SK-N-SH treated with all-trans-retinoic acid at 6 μM for 48 hours (cell line): Measurements from ENCODE around the gene CRKL.

ENCODE experiments used
- ATAC-seq: fragments of 200-7000 bp; cut with Tn5 transposase; 3 replicates; pipeline ENCODE4 v1.9.1; 2020; ENCODE audit warnings: mild to moderate bottlenecking, moderate library complexity
- ARNTL ChIP-seq: fragments of 450-650 bp; formaldehyde crosslinking; IDR thresholded peaks from 2 replicates; pipeline ENCODE4 v1.5.0; 2020; ENCODE audit warnings: low read depth, mild to moderate bottlenecking, moderate library complexity, borderline replicate concordance
- BACH2 ChIP-seq: fragments of 250-450 bp; sonication (Bioruptor Pico); IDR thresholded peaks from 2 replicates; pipeline ENCODE4 v1.9.0; 2021; ENCODE audit warnings: mild to moderate bottlenecking, borderline replicate concordance
- CREB5 ChIP-seq: fragments of 250-450 bp; sonication (Bioruptor Pico); IDR thresholded peaks from 2 replicates; pipeline ENCODE4 v1.5.1; 2020; ENCODE audit warnings: low read depth, mild to moderate bottlenecking, moderate library complexity
- CSRNP3 ChIP-seq: fragments of 250-450 bp; sonication (Bioruptor Pico); IDR thresholded peaks from 2 replicates; pipeline ENCODE4 v1.5.1; 2021; ENCODE audit warnings: mild to moderate bottlenecking, moderate library complexity
- ESRRG ChIP-seq: fragments of 250-450 bp; sonication (Bioruptor Pico); IDR thresholded peaks from 2 replicates; pipeline ENCODE4 v1.6.1; 2021; ENCODE audit warnings: mild to moderate bottlenecking
- GLIS3 ChIP-seq: fragments of 250-450 bp; sonication (Bioruptor Pico); IDR thresholded peaks from 2 replicates; pipeline ENCODE4 v1.5.0; 2020; ENCODE audit warnings: mild to moderate bottlenecking, moderate library complexity
- ISL1 ChIP-seq: fragments of 250-450 bp; sonication (Bioruptor Pico); IDR thresholded peaks from 2 replicates; pipeline ENCODE4 v2.1.2; 2022; ENCODE audit warnings: mild to moderate bottlenecking, moderate library complexity
- OSR1 ChIP-seq: fragments of 250-450 bp; sonication (Bioruptor Pico); IDR thresholded peaks from 2 replicates; pipeline ENCODE4 v1.8.0; 2022; ENCODE audit warnings: moderate library complexity, mild to moderate bottlenecking, inconsistent platforms
- PATZ1 ChIP-seq: fragments of 250-450 bp; sonication (Bioruptor Pico); IDR thresholded peaks from 2 replicates; pipeline ENCODE4 v1.8.0; 2020; ENCODE audit warnings: mild to moderate bottlenecking, moderate library complexity, borderline replicate concordance
- POU6F1 ChIP-seq: fragments of 250-450 bp; sonication (Bioruptor Pico); IDR thresholded peaks from 2 replicates; pipeline ENCODE4 v1.8.0; 2021; ENCODE audit warnings: low read depth, mild to moderate bottlenecking, moderate library complexity, borderline replicate concordance
- PPARA ChIP-seq: fragments of 250-450 bp; sonication (Bioruptor Pico); IDR thresholded peaks from 2 replicates; pipeline ENCODE4 v1.5.0; 2020; ENCODE audit warnings: mild to moderate bottlenecking, borderline replicate concordance
- RARB ChIP-seq: fragments of 250-450 bp; sonication (Bioruptor Pico); IDR thresholded peaks from 2 replicates; pipeline ENCODE4 v1.8.0; 2021; ENCODE audit warnings: mild to moderate bottlenecking, moderate library complexity
- SNAI2 ChIP-seq: fragments of 250-450 bp; sonication (Bioruptor Pico); IDR thresholded peaks from 2 replicates; pipeline ENCODE4 v1.5.0; 2020; ENCODE audit warnings: mild to moderate bottlenecking, moderate library complexity
- TCF4 ChIP-seq: fragments of 250-450 bp; sonication (Bioruptor Pico); IDR thresholded peaks from 2 replicates; pipeline ENCODE4 v1.8.0; 2021; ENCODE audit warnings: mild to moderate bottlenecking, moderate library complexity, borderline replicate concordance
- TOX ChIP-seq: fragments of 250-450 bp; sonication (Bioruptor Pico); IDR thresholded peaks from 2 replicates; pipeline ENCODE4 v1.8.0; 2021; ENCODE audit warnings: mild to moderate bottlenecking, moderate library complexity, borderline replicate concordance
- TSHZ2 ChIP-seq: fragments of 250-450 bp; sonication (Bioruptor Pico); IDR thresholded peaks from 2 replicates; pipeline ENCODE4 v1.5.0; 2020; ENCODE audit warnings: mild to moderate bottlenecking, moderate library complexity
- ZC3H10 ChIP-seq: fragments of 250-450 bp; sonication (Bioruptor Pico); IDR thresholded peaks from 2 replicates; pipeline ENCODE4 v1.5.1; 2021; ENCODE audit warnings: mild to moderate bottlenecking, moderate library complexity
- ZFP3 ChIP-seq: fragments of 250-450 bp; sonication (Bioruptor Pico); IDR thresholded peaks from 2 replicates; pipeline ENCODE4 v1.5.0; 2020; ENCODE audit warnings: mild to moderate bottlenecking, moderate library complexity
- ZFP30 ChIP-seq: fragments of 450-650 bp; formaldehyde crosslinking; IDR thresholded peaks from 2 replicates; pipeline ENCODE4 v1.5.0; 2022; ENCODE audit warnings: mild to moderate bottlenecking, moderate library complexity
- ZNF565 ChIP-seq: fragments of 450-650 bp; formaldehyde crosslinking; conservative IDR thresholded peaks from 2 replicates; pipeline ENCODE4 v1.5.0; 2020; ENCODE audit warnings: low read depth, mild to moderate bottlenecking, moderate library complexity
- ZNF8 ChIP-seq: fragments of 450-650 bp; formaldehyde crosslinking; IDR thresholded peaks from 2 replicates; pipeline ENCODE4 v1.5.0; 2020; ENCODE audit warnings: mild to moderate bottlenecking, moderate library complexity

The CRKL gene

GRCh38 chr22:20946080-20946986, 29.1 kb downstream of the CRKL start:
- no peak for TF ChIP-seq RARB
- no peak for TF ChIP-seq OSR1 (CRISPR knock-in tag)
- no peak for TF ChIP-seq ZNF8 (CRISPR knock-in tag)
- no peak for TF ChIP-seq ISL1
- no peak for TF ChIP-seq TOX
- no peak for TF ChIP-seq CREB5 (CRISPR knock-in tag)
- TF ChIP-seq ZFP30 (CRISPR knock-in tag) = no peak
- no peak for TF ChIP-seq ARNTL (CRISPR knock-in tag)
- no peak for TF ChIP-seq BACH2 (CRISPR knock-in tag)
- no peak for TF ChIP-seq ZFP3 (CRISPR knock-in tag)
- no peak for TF ChIP-seq GLIS3 (CRISPR knock-in tag)
- no peak for TF ChIP-seq ZNF565 (CRISPR knock-in tag)
- no peak for TF ChIP-seq ESRRG (CRISPR knock-in tag)
- no peak for TF ChIP-seq SNAI2 (CRISPR knock-in tag)
- TF ChIP-seq PPARA (CRISPR knock-in tag) = no peak
- no peak for TF ChIP-seq CSRNP3 (CRISPR knock-in tag)
- no peak for TF ChIP-seq PATZ1
- no peak for TF ChIP-seq POU6F1 (CRISPR knock-in tag)
- TF ChIP-seq, all 23 proteins: peak for 0
- peak; percentile 71 for ATAC-seq

- TF ChIP-seq SNAI2 (CRISPR knock-in tag) = no peak
- no peak for TF ChIP-seq RARB
- TF ChIP-seq ZC3H10 (CRISPR knock-in tag) = no peak
- TF ChIP-seq TCF4 (CRISPR knock-in tag) = no peak
- TF ChIP-seq ZNF8 (CRISPR knock-in tag) = no peak
- TF ChIP-seq ISL1 = no peak
- no peak for TF ChIP-seq ESRRG (CRISPR knock-in tag)
- no peak for TF ChIP-seq ZFP30 (CRISPR knock-in tag)
- no peak for TF ChIP-seq TSHZ2 (CRISPR knock-in tag)
- no peak for TF ChIP-seq PATZ1
- no peak for TF ChIP-seq BACH2 (CRISPR knock-in tag)
- TF ChIP-seq TOX = no peak
- no peak for TF ChIP-seq ZFP3 (CRISPR knock-in tag)
- no peak for TF ChIP-seq GLIS3 (CRISPR knock-in tag)
- no peak for TF ChIP-seq CSRNP3 (CRISPR knock-in tag)
- no peak for TF ChIP-seq POU6F1 (CRISPR knock-in tag)
- TF ChIP-seq OSR1 (CRISPR knock-in tag) = no peak
- no peak for TF ChIP-seq PPARA (CRISPR knock-in tag)
- no peak for TF ChIP-seq ARNTL (CRISPR knock-in tag)
- ATAC-seq = no peak
Observed at GRCh38 chr22:20946991-20947390, 29.8 kb downstream of the CRKL start.
